ENCODE measurements around the gene RPS19. TPM values are rescaled to one million over a fixed set of nuclear protein-coding genes. Genes with fewer than 3 reads are reported as not detected.

RPS19 gene
- total RNA-seq, 1 experiment from 2014 or later: 3,020 TPM

DNA sequence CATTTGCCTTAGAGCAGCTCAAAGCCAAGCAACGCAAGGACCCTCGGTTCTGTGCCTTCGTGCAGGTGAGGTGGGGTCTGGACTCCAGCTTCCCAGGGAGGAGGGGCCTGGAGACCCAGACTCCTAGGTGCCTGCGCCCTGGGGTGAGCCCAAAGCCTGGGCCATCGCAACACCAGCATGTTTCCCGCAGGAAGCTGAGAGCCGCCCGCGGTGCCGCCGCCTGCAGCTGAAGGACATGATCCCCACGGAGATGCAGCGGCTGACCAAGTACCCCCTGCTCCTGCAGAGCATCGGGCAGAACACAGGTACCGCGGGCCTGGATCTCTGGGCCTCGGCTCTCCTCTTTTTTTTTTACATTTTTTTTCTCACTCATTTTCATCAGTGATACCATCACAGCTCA, 42.5 kb downstream of the RPS19 start:
- intact Hi-C loops (cut with micrococcal nuclease): no loop called here
- ATAC-seq (no peak), DNase-seq (ENCODE audit: low read depth, low spot score) (no peak)
- Histone ChIP-seq H3K27ac (ENCODE audit: low read depth, low read length) (no peak overlapping the region), H3K79me2 (ENCODE audit: insufficient read depth, low read length) (no peaks in the 10 kb centered on the region), H3K4me3 (replicated peaks in 1 of 2; ENCODE audit: low read depth in 1 of 2, low read length in 2 of 2) (no peak overlapping the region), H3K9me2 (ENCODE audit: insufficient read depth) (no peaks in the 10 kb centered on the region), H4K20me1 (ENCODE audit: insufficient read depth) (no peaks in the 10 kb centered on the region), H3K4me2 (ENCODE audit: low read length) (no peak overlapping the region), H2AFZ (ENCODE audit: low read depth, low read length, poor library complexity, severe bottlenecking) (no peak overlapping the region), H3K9ac (ENCODE audit: low read length) (no peak overlapping the region), H3K36me3 (ENCODE audit: control insufficient read depth in 1 of 2, insufficient read depth in 2 of 2, low read length in 2 of 2) (peaks cover 43 to 49% of the 10 kb centered on the region in 2 experiments; a peak in 3 of 4 replicates), H3K4me1 (ENCODE audit: control insufficient read depth in 1 of 2, insufficient read depth in 2 of 2, low read length in 2 of 2) (peaks cover 0 to 6% of the 10 kb centered on the region in 2 experiments; a peak in 1 of 4 replicates), H3K9me3 (ENCODE audit: control insufficient read depth in 1 of 2, insufficient read depth in 1 of 2, low read depth in 1 of 2, low read length in 2 of 2) (no peaks in the 10 kb centered on the region), H3K27me3 (ENCODE audit: insufficient read depth, low read length) (no peaks in the 10 kb centered on the region)
- BruUV-seq (replicated peaks): no TSS peak
- TF ChIP-seq ELF1 (IDR thresholded peaks at IDR 0.05; ENCODE audit: borderline replicate concordance, low read depth) (no peak), SP1 (IDR thresholded peaks at IDR 0.05; ENCODE audit: low read depth) (no peak), JUND (IDR thresholded peaks at IDR 0.05) (no peak), SRF (IDR thresholded peaks at IDR 0.05; ENCODE audit: low read depth) (no peak), EGR1 (IDR thresholded peaks at IDR 0.05; ENCODE audit: low read depth) (no peak), POLR2AphosphoS5 (IDR thresholded peaks at IDR 0.05; ENCODE audit: low read depth, low read length) (no peak), YY1 (IDR thresholded peaks at IDR 0.05; ENCODE audit: extremely low read depth, insufficient replicate concordance, low read depth, low read length) (no peak), EZH2phosphoT487 (IDR thresholded peaks at IDR 0.05; ENCODE audit: borderline replicate concordance) (no peak), SIN3A (IDR thresholded peaks at IDR 0.05; ENCODE audit: low read depth) (no peak), EZH2 (IDR thresholded peaks at IDR 0.05) (no peak), CEBPB (IDR thresholded peaks at IDR 0.05; ENCODE audit: low read depth) (no peak), FOSL1 (IDR thresholded peaks at IDR 0.05; ENCODE audit: low read depth) (no peak)
- TF ChIP-seq, protein P1, sequence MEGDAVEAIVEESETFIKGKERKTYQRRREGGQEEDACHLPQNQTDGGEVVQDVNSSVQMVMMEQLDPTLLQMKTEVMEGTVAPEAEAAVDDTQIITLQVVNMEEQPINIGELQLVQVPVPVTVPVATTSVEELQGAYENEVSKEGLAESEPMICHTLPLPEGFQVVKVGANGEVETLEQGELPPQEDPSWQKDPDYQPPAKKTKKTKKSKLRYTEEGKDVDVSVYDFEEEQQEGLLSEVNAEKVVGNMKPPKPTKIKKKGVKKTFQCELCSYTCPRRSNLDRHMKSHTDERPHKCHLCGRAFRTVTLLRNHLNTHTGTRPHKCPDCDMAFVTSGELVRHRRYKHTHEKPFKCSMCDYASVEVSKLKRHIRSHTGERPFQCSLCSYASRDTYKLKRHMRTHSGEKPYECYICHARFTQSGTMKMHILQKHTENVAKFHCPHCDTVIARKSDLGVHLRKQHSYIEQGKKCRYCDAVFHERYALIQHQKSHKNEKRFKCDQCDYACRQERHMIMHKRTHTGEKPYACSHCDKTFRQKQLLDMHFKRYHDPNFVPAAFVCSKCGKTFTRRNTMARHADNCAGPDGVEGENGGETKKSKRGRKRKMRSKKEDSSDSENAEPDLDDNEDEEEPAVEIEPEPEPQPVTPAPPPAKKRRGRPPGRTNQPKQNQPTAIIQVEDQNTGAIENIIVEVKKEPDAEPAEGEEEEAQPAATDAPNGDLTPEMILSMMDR (IDR thresholded peaks at IDR 0.05 in 2 of 3, conservative IDR thresholded peaks at IDR 0.05 in 1 of 3; ENCODE audit: borderline replicate concordance in 1 of 3, insufficient read depth in 1 of 3, low read depth in 2 of 3, low read length in 2 of 3): no peak
- TF ChIP-seq, protein P2, sequence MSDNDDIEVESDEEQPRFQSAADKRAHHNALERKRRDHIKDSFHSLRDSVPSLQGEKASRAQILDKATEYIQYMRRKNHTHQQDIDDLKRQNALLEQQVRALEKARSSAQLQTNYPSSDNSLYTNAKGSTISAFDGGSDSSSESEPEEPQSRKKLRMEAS (IDR thresholded peaks at IDR 0.05): no peak
- CTCF ChIA-PET: no interaction called here
- RAD21 ChIA-PET (ENCODE audit: low non-redundant PET in 1 of 2, low total read pairs in 2 of 2, uncharacterized antibody in 2 of 2, unreplicated experiment in 2 of 2): no interaction called here
- POLR2A ChIA-PET: no interaction called here

Data from HCT116 (cell line).